Renal cortical epithelial cell (primary cell): ENCODE results near the gene ZNF609. TPM values are rescaled to one million over a fixed set of nuclear protein-coding genes. Genes with fewer than 3 reads are reported as not detected.

Experiments
- DNase-seq: peaks from one replicate; pipeline ENCODE4 v3.0.0-alpha.2; 2011; ENCODE audit warnings: low read depth
- total RNA-seq: library from RNA; depleted of rRNA; stranded (reverse); fragments of >200 nt; gene quantifications from 2 replicates; pipeline ENCODE4 v1.2.3, GENCODE V29; 2014

ZNF609 gene
- total RNA-seq, 1 donor from 2014 or later, result 35.6 TPM

GRCh38 chr15:64732156-64732860 lies 271.9 kb downstream of the ZNF609 start:
- DNase-seq, result no peak

Other genes starting within 250 kb of the ZNF609 start
- 28.1 and 53.5 TPM in 2 replicates for gene CSNK1G1, start 104.4 kb upstream of the ZNF609 start, total RNA-seq
- gene PCLAF, start 79.1 kb upstream of the ZNF609 start, total RNA-seq, result 1.2 and 8.3 TPM in 2 replicates
- 13.2 and 24.0 TPM in 2 replicates for gene TRIP4, start 72.7 kb upstream of the ZNF609 start, total RNA-seq